A549 (cell line): ENCODE data around the gene CRACR2B.

Source experiments
- ATOH8 ChIP-seq: fragments of 250-450 bp; sonication (Bioruptor Pico); IDR thresholded peaks from 2 replicates; pipeline ENCODE4 v1.5.0; 2020; ENCODE audit warnings: low read depth, mild to moderate bottlenecking, moderate library complexity
- CTCF ChIP-seq: fragments of >200 bp; sonication (Bioruptor Twin); formaldehyde crosslinking; IDR thresholded peaks from 3 replicates; pipeline ENCODE4 v1.5.1; 2016
- EP300 ChIP-seq, 2 experiments: fragments of >200 bp; sonication (Bioruptor Twin); formaldehyde crosslinking; IDR thresholded peaks; 2 replicates in 1 of 2; 3 replicates in 1 of 2; pipeline ENCODE4 v1.6.1; 2016 to 2017
- POLR2A ChIP-seq: IDR thresholded peaks from 2 replicates; pipeline ENCODE4 v1.6.1; 2012; ENCODE audit warnings: mild to moderate bottlenecking, low read length
- RAD21 ChIP-seq, 2 experiments: fragments of >200 bp in 1 of 2; sonication (Bioruptor Twin) in 1 of 2; formaldehyde crosslinking in 1 of 2; IDR thresholded peaks in 1 of 2; conservative IDR thresholded peaks in 1 of 2; 2 replicates in 1 of 2; 3 replicates in 1 of 2; pipeline ENCODE4 v1.6.1; 2012 to 2018; ENCODE audit warnings: inconsistent platforms in 1 of 2
- RNF2 ChIP-seq: fragments of 200-600 bp; sonication (generic); IDR thresholded peaks from 2 replicates; pipeline ENCODE4 v1.6.1; 2016; ENCODE audit warnings: low read depth, mild to moderate bottlenecking, antibody characterized with exemption, moderate library complexity, borderline replicate concordance
- SREBF2 ChIP-seq: fragments of 450-650 bp; IDR thresholded peaks from 2 replicates; pipeline ENCODE4 v1.6.1; 2014; ENCODE audit warnings: mild to moderate bottlenecking, moderate library complexity

- TF ChIP-seq RAD21 (conservative IDR thresholded peaks at IDR 0.05 in 1 of 2, IDR thresholded peaks at IDR 0.05 in 1 of 2) (no peak), SREBF2 (no peak), POLR2A (peak; percentile 6), ATOH8 (0 out of 2 replicates have a peak, but pooled peaks have one; percentile 32), CTCF (no peak), EP300 (IDR thresholded peaks at IDR 0.05) (no peak; a peak in 1 of 5 replicates), RNF2 (no peak)
These were observed 6.9 kb downstream of the CRACR2B start for GRCh38 chr11:834371-835316.
